GM12892 (cell line): ENCODE measurements around the gene STEAP2.
"Not testable (repeated sequence)": the region's sequence is repeated elsewhere in the genome, so short reads cannot be mapped to it uniquely, and the experiment has no call there.

Source experiments
- DNase-seq: peaks from one replicate; pipeline ENCODE4 v3.0.0; 2011; ENCODE audit not compliant: insufficient read length
- FAIRE-seq: peaks from 2 replicates; lab custom pipeline; 2011; peaks lifted over from hg19 to GRCh38; lab: Jason Lieb, UNC
- POLR2A ChIP-seq: IDR thresholded peaks from 2 replicates; pipeline ENCODE4 v1.6.1; 2011; ENCODE audit warnings: low read depth, low read length, control low read depth
- POLR2AphosphoS5 ChIP-seq: IDR thresholded peaks from 2 replicates; pipeline ENCODE4 v1.6.1; 2011; ENCODE audit warnings: low read depth, low read length, control low read depth
- TAF1 ChIP-seq: IDR thresholded peaks from 2 replicates; pipeline ENCODE4 v1.6.1; 2011; ENCODE audit warnings: low read depth, mild to moderate bottlenecking, control low read depth, low read length, borderline replicate concordance

The STEAP2 gene

DNA sequence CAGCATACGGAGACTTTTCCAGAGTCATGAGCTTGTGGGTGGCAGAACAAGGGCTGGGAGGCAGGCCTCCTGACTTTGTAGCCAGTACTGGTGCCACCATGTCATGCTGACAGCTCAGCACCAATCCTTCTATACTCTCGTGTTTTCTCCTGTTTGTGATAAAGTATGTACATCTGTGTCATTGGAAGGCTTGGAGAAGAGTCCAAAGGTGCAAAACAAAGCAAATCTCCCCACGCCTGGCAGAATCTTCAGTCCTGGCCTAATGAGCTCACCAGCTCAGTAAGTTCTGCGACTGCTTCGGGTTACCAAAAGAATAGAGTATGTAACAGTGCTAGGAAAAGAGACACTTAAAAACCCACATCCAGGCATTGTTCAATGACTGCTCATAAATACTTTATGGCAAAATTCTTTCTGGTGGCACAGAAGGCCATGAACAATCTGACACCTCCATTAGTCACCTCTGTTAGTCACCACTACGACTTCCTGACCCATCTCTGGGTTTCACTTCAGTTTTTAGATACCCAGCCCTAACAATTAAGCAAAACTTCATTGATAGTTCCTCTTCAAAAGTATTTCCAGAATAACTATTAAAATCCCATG, 32.8 kb upstream of the STEAP2 start:
- FAIRE-seq, result no peak
- no peak for DNase-seq
- no peak for TF ChIP-seq POLR2AphosphoS5
- TF ChIP-seq TAF1, result no peak
- no peak for TF ChIP-seq POLR2A

DNA sequence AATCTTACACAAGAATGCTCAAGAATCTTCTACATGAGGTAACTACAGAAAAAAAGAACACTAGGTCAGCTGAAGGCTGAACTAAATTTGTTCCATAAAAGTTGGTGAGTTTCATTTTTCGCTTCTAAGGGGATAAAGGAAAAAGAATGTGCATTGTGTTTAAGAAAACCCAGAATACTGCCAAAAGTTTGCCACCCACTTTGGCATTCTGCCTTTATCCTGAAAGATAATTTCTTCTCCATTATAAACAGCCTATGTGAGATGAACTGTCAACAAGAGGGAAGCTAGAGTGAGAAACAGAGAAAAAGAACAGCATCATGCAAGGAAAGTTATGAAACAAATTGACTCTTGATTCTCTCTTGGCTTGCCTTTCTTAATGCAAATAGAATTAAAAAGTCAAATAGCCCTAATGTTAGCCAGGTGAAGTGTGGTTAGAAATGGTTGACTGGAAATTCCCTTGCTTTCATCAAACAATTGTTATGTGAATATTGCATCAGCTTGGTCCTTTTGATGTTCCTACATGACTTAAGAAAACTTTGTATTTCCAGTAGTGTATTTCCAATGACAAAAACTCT, 31.4 kb upstream of the STEAP2 start:
- TF ChIP-seq TAF1, result no peak
- TF ChIP-seq POLR2A, result no peak
- no peak for TF ChIP-seq POLR2AphosphoS5
- DNase-seq, result no peak
- FAIRE-seq, result peak; percentile 17

DNA sequence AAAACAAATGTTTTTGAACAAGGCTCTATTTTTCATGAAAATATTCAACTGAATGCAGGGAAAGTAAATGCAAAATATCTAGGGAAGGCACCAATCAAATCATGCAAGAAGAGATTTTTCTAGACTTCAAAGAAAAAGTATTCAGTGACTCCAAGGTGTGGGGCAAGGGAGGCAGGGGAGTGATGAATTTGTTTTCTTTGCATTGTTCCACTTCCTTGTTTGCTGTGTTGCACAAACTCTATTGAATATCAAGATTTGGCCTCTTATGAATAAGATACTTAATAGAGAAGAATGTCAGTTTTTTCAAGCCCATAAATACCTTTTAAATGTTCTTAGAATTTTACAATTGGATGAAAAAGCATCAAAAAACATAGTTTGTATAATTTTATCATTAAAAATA, 30.9 kb upstream of the STEAP2 start:
- FAIRE-seq (no peak), DNase-seq (no peak)
- TF ChIP-seq POLR2A, result no peak
- TF ChIP-seq TAF1, result no peak
- no peak for TF ChIP-seq POLR2AphosphoS5

DNA sequence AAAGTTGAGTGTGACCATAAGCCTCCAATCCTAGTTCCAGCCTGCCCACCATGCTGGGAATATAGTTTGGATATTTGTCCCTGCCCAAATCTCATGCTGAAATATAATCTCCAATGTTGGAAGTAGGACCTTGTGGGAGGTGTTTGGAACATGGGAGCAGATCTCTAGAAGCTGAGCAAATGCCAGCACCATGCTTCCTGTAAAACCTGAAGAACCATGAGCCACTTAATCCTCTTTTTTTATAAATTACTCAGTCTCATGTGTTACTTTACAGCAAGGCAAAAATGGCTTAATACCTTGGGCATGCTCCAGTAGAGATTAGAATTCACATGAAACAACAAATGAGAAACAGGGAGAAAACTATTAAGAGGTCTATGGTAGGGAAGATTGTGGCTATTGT, 30.1 kb upstream of the STEAP2 start:
- no peak for DNase-seq
- no peak for TF ChIP-seq POLR2A
- TF ChIP-seq TAF1, result no peak
- no peak for TF ChIP-seq POLR2AphosphoS5
- no peak for FAIRE-seq

DNA sequence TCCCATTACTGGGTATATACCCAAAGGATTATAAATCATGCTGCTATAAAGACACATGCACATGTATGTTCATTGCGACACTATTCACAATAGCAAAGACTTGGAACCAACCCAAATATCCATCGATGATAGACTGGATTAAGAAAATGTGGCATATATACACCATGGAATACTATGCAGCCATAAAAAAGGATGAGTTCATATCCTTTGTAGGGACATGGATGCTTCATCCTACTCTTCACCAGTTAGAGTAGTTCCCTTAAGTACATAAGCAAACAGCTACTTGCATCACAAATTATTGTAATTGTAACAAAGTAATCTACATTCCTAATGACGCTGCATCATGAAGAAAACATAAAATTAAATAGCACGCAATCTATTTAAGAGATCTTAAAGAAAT, 25.2 kb upstream of the STEAP2 start:
- not testable (repeated sequence) for FAIRE-seq, DNase-seq

DNA sequence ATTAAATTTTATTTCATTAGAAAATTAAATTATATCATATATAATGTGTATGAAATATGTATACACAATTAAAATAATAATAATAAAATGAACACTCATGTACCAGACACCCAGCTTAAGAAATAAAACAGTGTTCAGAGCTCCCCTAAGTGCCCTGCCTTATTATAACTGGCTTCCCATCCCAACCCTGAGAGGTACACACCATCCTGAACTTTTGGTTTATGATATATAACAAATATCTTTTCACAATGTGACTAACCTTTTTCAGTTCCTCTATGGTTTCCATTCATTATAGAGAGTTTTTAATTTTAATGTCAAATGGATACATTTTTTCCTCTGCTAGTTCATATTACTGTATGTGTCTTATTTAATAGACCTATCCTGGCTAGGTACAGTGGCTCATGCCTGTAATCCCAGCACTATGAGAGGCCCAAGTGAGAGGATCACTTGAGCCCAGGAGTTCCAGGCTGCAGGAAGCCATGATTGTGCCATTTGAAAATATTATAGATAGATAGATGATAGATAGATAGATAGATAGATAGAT, 24.0 kb upstream of the STEAP2 start:
- no peak for FAIRE-seq
- TF ChIP-seq POLR2AphosphoS5, result no peak
- TF ChIP-seq TAF1, result no peak
- TF ChIP-seq POLR2A, result no peak
- no peak for DNase-seq

DNA sequence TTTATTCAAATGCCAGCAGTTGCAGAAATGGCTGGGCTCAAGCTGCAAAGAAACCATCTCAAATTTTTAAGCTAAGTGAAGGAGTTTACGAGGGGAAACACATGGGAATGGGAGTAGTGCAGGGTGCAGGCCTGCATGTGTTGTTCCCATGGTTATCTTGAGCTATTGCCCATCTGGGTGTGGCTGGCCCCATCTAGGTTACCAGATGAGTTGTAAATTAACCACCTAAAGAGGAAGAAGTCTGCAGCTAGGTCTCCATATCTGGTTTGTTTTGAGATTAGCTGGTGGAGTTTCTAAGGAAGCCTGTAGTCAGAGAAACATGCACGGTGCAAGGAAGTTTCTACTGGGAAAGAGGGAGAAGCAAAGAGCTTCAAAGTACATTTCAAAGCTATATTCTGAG, 23.3 kb upstream of the STEAP2 start:
- no peak for DNase-seq

DNA sequence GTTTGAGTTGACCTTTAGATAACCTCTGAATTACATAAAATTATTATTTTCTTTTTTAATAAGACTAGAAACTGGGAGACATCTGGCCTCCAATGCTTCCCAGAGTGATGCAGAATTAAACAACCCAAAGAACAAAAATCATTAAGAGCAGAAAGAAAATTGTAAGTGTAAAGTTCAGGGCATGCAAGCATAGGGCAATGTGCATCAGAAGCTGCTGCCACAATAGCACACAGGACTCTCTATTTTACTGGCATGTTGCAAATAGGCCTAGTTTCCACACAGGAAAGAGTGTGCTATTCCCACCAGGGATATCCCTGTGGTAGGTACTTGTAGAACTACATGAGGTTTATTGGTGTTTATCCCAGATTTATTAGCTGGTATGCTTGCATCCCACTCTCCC, 20.5 kb upstream of the STEAP2 start:
- TF ChIP-seq TAF1 (no peak), POLR2AphosphoS5 (no peak), POLR2A (no peak)
- FAIRE-seq (no peak), DNase-seq (no peak)

More for the DNA sequence above, 23.3 kb upstream of the STEAP2 start:
- TF ChIP-seq POLR2A (no peak), POLR2AphosphoS5 (no peak), TAF1 (no peak)
- FAIRE-seq, result no peak

DNA sequence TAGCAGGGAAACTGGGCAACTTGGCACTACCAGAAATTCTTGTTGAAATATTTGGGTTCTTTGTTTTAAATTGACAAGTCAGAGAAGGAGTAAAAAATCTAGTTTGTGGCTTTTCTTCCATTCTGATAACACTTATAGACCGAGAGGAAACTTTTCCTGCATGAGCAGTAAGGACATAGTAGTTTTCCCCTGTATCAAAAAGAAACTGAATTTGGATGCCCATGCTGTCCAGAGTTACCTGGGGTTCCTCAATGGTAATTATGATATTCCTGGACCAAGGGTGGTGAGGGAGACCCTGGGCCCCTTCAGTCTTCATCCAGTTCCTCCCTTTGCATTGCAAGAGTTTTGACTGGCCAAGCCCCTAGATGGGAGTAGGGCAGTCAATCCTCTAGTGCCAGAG, 19.9 kb upstream of the STEAP2 start:
- TF ChIP-seq TAF1 (no peak), POLR2A (no peak), POLR2AphosphoS5 (no peak)
- DNase-seq (no peak), FAIRE-seq (no peak)

DNA sequence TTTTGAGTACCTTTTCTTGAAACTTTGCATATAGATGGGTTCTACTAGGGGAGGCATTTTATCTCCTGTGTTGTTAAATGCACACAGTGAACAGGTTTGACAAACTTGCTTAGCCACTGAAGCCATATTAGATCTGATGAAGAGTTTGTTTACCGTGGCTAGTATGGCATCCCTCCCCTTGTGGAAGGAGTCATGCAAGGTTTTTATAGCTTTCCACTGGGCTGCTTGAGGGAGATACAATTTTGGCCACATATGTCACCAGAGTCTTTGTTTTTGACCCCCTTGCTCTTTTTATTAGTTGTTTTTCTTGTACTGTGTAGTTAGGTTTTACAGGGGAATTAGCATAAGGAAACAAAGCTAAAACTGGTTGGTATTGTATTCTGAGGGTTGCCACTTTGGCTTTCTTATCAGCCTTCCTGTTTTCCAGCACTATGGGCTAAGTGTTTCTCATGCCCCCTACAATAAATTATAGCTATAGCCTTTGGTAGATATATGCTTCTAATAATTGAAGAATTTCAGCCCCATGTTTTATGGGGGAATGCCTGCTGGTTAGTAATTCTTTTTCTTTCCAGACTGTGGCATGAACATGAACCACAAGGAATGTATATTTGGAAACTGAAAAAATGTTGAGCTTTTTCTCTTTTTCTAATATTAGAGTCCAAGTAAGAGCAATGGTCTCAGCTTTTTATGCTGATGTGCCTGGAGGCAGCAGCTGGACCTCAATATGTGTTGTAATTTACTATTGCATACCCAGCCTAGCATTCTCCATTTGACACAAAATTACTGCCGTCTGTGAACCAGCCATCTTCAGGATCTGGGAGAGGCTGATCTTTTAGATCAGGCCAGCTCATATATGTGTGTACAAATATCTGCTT, 18.4 kb upstream of the STEAP2 start:
- no peak for DNase-seq
- no peak for TF ChIP-seq POLR2AphosphoS5
- TF ChIP-seq POLR2A, result no peak
- no peak for TF ChIP-seq TAF1
- FAIRE-seq, result no peak

DNA sequence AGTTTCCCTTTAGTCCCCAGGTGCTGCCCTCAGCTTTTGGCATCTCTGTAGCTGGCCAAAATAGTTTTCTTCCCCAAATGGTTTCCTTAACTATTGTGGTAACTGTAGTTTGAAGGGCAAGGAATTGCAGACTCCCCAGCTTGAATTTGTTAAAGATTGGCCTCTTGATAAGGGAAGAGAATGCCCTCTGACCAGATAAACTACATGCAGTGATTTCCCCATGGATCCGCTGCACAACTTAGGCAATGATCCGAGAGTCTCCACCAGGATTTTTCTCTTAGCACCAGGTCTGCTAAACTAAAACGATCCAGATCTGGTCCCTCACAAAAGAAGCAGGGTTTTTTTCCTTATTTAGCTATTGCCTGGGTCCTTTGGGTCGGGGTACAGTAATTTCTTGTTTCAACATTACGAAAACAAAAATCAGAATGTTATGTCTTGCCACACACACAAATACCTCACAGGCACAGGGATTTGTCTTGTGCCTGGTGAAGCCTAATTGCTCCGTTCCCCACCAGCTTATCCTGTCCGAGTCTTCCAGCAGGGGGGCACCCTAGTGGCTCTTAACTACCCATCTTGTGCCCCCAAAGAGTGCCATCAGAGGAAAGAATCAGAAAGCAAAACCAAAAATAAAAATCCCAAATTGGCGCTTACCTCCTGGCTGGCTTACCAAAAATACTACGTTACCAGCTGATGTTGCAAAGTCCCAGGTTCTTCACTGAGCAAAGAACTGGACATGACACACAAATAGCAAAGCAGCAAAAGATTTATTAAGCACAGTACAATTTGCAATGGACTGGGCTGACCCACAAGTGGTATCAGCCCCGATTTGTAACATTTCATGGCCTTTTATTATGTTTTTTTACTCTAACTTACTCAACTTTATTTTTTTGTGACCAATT, 16.4 kb upstream of the STEAP2 start:
- no peak for FAIRE-seq

More for the DNA sequence above, 16.4 kb upstream of the STEAP2 start:
- DNase-seq, result no peak
- TF ChIP-seq POLR2AphosphoS5 (no peak), TAF1 (no peak), POLR2A (no peak)
